ENCODE results near the gene CDHR5.

GRCh38 chr11:615504-616319, 9.0 kb downstream of the CDHR5 start, which contains the start of gene IRF7:
- TF ChIP-seq, protein P1, sequence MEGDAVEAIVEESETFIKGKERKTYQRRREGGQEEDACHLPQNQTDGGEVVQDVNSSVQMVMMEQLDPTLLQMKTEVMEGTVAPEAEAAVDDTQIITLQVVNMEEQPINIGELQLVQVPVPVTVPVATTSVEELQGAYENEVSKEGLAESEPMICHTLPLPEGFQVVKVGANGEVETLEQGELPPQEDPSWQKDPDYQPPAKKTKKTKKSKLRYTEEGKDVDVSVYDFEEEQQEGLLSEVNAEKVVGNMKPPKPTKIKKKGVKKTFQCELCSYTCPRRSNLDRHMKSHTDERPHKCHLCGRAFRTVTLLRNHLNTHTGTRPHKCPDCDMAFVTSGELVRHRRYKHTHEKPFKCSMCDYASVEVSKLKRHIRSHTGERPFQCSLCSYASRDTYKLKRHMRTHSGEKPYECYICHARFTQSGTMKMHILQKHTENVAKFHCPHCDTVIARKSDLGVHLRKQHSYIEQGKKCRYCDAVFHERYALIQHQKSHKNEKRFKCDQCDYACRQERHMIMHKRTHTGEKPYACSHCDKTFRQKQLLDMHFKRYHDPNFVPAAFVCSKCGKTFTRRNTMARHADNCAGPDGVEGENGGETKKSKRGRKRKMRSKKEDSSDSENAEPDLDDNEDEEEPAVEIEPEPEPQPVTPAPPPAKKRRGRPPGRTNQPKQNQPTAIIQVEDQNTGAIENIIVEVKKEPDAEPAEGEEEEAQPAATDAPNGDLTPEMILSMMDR (IDR thresholded peaks at IDR 0.05) = no peak
- no peak for TF ChIP-seq POLR2A (IDR thresholded peaks at IDR 0.05)

All from testis (tissue), 2 donors.